AG10803 (cell line): ENCODE measurements around the gene TTC7B.

ENCODE experiments used
- DNase-seq: peaks from one replicate; pipeline ENCODE4 v3.0.0; 2010; ENCODE audit warnings: low read depth
- H3K4me3 ChIP-seq: 2 replicates; pipeline ENCODE4 v1.5.1; 2011; ENCODE audit warnings: mild to moderate bottlenecking, low read length, control low read depth
- TF ChIP-seq, protein P1 (sequence below): conservative IDR thresholded peaks from 2 replicates; pipeline ENCODE4 v1.5.1; 2011; ENCODE audit warnings: mild to moderate bottlenecking, low read length, control low read depth, inconsistent platforms

TTC7B gene

DNA sequence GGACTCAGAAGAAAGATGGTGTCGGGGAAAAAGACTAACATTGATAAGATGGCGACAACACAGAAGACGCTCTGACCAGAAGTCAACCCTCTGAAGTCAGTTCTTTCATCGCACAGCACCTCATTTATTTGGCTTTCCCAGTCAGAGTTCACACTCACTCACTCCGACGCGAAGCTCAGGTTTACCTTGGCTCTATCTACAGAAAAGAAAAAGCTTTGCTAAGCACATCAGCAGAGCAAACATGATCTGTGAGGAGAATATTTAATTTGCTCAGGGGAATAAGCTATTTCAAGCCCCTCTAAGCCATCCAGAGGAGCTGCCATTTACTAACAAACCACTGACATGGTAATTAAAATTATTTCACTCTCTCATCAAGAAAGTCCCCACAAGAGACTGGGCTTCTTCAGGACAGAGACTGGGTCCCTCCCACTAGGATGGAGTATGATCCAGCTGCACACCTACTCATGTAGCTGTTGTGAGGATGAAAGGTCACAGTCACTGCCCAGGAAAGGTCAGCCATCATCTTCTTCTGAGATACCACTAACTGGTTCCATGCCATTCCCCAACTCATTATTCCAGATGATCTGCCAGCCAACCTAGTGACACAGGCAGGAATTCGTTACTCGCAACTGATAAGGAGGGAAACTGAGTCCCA is 111.4 kb downstream of the TTC7B start:
- TF ChIP-seq, protein P1, sequence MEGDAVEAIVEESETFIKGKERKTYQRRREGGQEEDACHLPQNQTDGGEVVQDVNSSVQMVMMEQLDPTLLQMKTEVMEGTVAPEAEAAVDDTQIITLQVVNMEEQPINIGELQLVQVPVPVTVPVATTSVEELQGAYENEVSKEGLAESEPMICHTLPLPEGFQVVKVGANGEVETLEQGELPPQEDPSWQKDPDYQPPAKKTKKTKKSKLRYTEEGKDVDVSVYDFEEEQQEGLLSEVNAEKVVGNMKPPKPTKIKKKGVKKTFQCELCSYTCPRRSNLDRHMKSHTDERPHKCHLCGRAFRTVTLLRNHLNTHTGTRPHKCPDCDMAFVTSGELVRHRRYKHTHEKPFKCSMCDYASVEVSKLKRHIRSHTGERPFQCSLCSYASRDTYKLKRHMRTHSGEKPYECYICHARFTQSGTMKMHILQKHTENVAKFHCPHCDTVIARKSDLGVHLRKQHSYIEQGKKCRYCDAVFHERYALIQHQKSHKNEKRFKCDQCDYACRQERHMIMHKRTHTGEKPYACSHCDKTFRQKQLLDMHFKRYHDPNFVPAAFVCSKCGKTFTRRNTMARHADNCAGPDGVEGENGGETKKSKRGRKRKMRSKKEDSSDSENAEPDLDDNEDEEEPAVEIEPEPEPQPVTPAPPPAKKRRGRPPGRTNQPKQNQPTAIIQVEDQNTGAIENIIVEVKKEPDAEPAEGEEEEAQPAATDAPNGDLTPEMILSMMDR, result no peak
- DNase-seq, result no peak
- H3K4me3 ChIP-seq, result no peak overlapping the region

DNA sequence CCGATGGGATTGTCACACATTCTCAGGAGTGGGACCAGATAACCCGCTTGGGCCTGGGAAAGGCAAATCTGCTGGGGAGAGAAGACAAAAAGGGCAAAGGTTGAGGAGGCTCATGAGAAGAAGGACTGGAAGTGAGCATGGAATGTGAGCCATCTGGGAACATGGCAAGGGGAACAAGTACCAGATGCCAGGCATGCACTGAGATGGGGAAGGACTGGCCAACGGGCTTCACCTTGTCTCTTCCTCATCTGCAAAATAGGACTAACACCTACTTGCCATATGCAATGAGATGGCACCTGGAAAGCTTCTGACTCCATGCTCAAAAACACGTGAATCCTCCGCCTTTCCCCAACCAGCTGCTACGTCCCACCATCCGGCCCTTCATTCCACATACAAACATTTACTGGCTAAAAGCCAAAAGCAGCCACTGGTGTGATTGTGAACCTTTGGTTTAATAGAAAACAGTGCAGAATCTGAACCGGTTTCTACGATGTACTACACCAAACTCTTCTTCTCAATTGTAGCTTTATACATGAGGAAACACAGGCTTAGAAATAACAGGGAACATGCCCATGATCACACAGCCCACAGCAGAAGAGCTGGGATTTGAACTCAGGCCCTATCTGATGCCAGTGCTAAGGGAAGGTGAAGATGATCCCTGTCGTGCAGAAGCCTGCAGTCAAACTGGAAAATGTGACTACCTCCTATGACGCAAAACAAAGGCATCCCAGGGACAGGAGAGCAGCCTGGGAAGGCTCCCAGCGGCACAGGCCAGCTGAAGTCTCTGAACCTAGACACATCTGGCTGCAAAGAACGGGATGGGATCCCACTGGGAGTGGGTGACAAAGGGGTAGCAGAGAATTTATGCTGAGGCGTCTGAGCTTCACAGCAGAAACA is 112.1 kb downstream of the TTC7B start:
- TF ChIP-seq, protein P1, result no peak
- no peak for DNase-seq
- H3K4me3 ChIP-seq, result no peak overlapping the region

DNA sequence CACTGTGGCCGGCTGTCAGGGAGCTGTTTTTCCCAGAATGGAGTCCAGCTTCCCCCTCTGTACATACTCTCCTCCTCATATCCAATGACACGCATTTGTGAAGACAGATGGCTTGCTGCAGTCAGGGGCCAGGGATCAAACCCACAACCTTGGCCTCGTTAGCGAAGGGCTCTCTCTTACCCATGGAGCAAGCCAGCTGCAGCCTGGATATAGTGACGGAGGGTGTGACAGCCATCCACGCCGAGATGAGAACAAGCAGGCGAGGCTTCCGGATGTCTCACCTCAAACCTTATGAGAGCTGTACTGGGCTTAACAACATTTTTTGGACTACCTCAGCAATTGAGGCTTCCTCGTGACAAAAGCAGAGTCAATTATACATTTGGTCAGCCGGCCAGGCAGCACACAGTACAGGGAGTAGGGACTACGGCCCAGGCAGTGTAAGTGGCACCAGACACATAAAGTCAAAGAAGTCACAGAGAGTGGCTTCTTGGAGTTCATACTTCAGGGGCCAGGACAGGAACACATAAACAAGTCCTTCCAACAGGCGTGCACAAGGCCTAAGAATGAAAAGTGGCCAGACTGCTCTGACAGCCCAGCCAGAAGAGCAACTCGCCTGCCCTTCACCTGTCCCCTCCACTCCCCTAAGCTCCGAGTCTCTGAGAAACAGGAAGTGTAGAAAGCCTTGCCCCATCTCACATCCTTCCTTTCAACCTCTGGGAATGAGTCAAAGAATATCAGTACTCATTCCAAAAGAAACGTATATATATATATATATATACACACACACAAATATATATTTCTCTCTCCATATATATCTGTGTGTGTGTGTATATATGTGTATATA is 115.1 kb downstream of the TTC7B start:
- H3K4me3 ChIP-seq, result no peak overlapping the region
- DNase-seq, result no peak
- TF ChIP-seq, protein P1, result no peak

DNA sequence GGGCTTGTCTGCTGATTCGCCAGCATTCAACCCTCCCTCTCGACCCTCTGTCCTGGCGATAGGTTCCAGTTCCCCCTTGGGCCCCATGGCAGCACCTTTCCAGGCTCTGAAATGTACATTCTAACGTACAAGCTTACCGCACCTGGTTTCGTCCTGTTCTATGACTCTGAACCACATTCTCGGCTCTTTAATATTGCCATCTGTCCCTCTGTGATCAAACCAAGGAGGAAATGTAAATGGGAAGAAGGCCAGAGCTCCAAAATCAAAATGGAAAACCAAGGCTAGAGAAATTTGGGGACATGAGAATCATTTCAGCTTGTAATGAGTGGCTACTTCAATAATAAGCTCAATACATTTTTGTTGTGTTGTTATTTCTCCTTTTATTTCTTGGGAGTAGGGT is 117.2 kb downstream of the TTC7B start:
- no peak for DNase-seq
- H3K4me3 ChIP-seq, result no peak overlapping the region

DNA sequence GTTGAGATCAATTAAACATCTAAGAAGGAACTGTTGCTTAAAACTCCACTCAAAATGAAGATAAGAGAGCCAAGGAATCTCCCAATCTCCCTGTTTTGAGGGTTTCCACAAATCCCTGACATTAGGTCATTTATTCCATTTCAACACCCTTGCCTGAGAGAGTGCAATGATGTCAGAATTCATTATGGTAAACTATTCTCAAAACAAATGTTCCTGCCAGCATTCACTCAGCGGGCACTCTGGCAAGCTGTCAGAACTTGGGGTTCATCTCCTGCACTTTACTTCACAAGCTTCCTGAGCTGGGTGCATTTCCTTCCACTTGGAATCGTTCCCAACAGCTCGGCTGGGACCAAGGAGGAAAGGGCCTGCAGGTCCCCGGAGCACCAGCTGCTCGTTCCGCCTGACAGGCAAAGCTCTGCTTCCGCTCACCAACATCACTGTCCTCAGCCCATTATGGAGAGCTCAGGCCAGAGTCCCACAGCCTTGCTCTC is 117.8 kb downstream of the TTC7B start:
- TF ChIP-seq, protein P1, result no peak
- no peak overlapping the region for H3K4me3 ChIP-seq
- DNase-seq, result peak; percentile 70

More for the DNA sequence above, 117.2 kb downstream of the TTC7B start:
- TF ChIP-seq, protein P1, result no peak

DNA sequence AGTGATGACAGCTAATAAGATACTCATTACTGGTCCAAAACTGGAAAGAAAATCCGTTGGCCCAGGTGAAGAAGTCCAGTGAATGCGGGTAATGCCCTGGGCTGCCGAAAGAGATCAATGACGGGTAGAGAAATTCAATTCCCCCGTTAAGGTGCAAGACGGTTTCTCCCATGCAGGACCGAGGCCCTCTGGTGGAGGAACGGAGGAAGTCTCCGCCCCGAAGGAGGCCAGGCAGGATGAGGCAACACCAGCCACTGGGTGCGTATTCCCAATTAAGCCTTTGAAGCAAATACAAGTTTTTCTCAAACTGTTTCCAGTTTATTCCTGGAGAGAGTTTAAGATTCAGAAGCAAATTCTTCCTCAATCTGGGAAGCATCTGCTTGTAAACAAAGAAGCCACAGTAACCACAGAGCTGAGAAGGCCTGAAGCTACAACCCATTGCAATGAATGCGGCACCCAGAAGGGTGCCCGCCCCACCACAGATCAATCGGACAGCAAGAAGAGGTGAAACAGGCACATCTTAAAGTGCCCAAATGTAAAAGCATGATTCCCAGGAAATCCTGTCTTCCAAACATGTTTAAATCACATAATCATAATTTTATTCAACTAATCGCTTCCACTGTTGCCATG is 118.5 kb downstream of the TTC7B start:
- TF ChIP-seq, protein P1, result peak; percentile 97
- DNase-seq, result peak; percentile 83
- H3K4me3 ChIP-seq, result no peak overlapping the region
